ENCODE measurements around the gene PUS7. TPM values are rescaled to one million over a fixed set of nuclear protein-coding genes. Genes with fewer than 3 reads are reported as not detected.
A peak's percentile ranks its signal among the peaks of the same experiment; 100 is the strongest.

The PUS7 gene
- total RNA-seq, 1 experiment from 2014 or later = 30.7 TPM

- Histone ChIP-seq H3K4me3 (ENCODE audit: low read depth in 2 of 2, low read length in 2 of 2) (no peak overlapping the region), H3K27me3 (ENCODE audit: control insufficient read depth, insufficient read depth, low read length) (no peaks in the 10 kb centered on the region), H3K4me1 (ENCODE audit: control insufficient read depth, insufficient read depth, low read length) (no peaks in the 10 kb centered on the region), H3K36me3 (ENCODE audit: control insufficient read depth, insufficient read depth, low read length) (no peaks in the 10 kb centered on the region; the same call in 1 of the 2 replicates), H3K27ac (ENCODE audit: low read length) (no peak overlapping the region), H3K9me3 (ENCODE audit: control insufficient read depth, insufficient read depth, low read depth, low read length) (no peaks in the 10 kb centered on the region)
- POLR2A ChIA-PET = no interaction called here
- no peak for ATAC-seq
- TF ChIP-seq SIN3A (IDR thresholded peaks at IDR 0.05; ENCODE audit: borderline replicate concordance, insufficient read depth, low read depth, low read length) = no peak
- intact Hi-C loops (cut with micrococcal nuclease; ENCODE audit: unreplicated experiment) (no loop called here), in situ Hi-C loops (cut with HindIII; ENCODE audit: low pct_unique_long_range_greater_than_20kb, low sequenced_read_pairs) (no loop called here)
- no peak for DNase-seq (ENCODE audit: low read depth, low spot score)
- BruUV-seq (replicated peaks) = TSS peak; percentile 48
- CTCF ChIA-PET = interaction anchor here (0.6 kb wide), 1 partner anchor 36 kb away, joined by 4 read pairs; no protein-coding TSS in a partner anchor
Observed at GRCh38 chr7:105470090-105470489, 52.0 kb downstream of the PUS7 start.

GRCh38 chr7:105462765-105463420 is 59.2 kb downstream of the PUS7 start:
- Histone ChIP-seq H3K27ac (ENCODE audit: low read length) (no peak overlapping the region), H3K4me3 (ENCODE audit: low read depth in 2 of 2, low read length in 2 of 2) (no peak overlapping the region), H3K9me3 (ENCODE audit: control insufficient read depth, insufficient read depth, low read depth, low read length) (no peaks in the 10 kb centered on the region), H3K4me1 (ENCODE audit: control insufficient read depth, insufficient read depth, low read length) (no peaks in the 10 kb centered on the region), H3K27me3 (ENCODE audit: control insufficient read depth, insufficient read depth, low read length) (no peaks in the 10 kb centered on the region), H3K36me3 (ENCODE audit: control insufficient read depth, insufficient read depth, low read length) (peaks cover 15% of the 10 kb centered on the region)
- DNase-seq (ENCODE audit: low read depth, low spot score) = no peak
- no peak for ATAC-seq
- TSS peak; percentile 73 for BruUV-seq (replicated peaks)
- ChIA-PET POLR2A (interaction anchor here (0.6 kb wide), 1 partner anchor 155 kb away, joined by 3 read pairs; no protein-coding TSS in a partner anchor), CTCF (no interaction called here)
- TF ChIP-seq REST (IDR thresholded peaks at IDR 0.05; ENCODE audit: insufficient read depth in 1 of 2, low read depth in 2 of 2, low read length in 1 of 2) (no peak), SIN3A (IDR thresholded peaks at IDR 0.05; ENCODE audit: borderline replicate concordance, insufficient read depth, low read depth, low read length) (no peak), TCF7L2 (IDR thresholded peaks at IDR 0.05; ENCODE audit: low read depth, low read length) (no peak), POLR2AphosphoS5 (IDR thresholded peaks at IDR 0.05; ENCODE audit: low read depth, low read length) (no peak)
- TF ChIP-seq, protein P1, sequence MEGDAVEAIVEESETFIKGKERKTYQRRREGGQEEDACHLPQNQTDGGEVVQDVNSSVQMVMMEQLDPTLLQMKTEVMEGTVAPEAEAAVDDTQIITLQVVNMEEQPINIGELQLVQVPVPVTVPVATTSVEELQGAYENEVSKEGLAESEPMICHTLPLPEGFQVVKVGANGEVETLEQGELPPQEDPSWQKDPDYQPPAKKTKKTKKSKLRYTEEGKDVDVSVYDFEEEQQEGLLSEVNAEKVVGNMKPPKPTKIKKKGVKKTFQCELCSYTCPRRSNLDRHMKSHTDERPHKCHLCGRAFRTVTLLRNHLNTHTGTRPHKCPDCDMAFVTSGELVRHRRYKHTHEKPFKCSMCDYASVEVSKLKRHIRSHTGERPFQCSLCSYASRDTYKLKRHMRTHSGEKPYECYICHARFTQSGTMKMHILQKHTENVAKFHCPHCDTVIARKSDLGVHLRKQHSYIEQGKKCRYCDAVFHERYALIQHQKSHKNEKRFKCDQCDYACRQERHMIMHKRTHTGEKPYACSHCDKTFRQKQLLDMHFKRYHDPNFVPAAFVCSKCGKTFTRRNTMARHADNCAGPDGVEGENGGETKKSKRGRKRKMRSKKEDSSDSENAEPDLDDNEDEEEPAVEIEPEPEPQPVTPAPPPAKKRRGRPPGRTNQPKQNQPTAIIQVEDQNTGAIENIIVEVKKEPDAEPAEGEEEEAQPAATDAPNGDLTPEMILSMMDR (IDR thresholded peaks at IDR 0.05) = no peak
- intact Hi-C loops (cut with micrococcal nuclease; ENCODE audit: unreplicated experiment) = no loop called here
- in situ Hi-C loops (cut with HindIII; ENCODE audit: low pct_unique_long_range_greater_than_20kb, low sequenced_read_pairs) = no loop called here

GRCh38 chr7:105461518-105461917 is 60.6 kb downstream of the PUS7 start:
- POLR2A ChIA-PET = interaction anchor here (0.6 kb wide), 1 partner anchor 20 kb away, joined by 10 read pairs; no protein-coding TSS in a partner anchor
- no peaks in the 10 kb centered on the region for H3K4me1 ChIP-seq (ENCODE audit: control insufficient read depth, insufficient read depth, low read length)
- H3K4me3 ChIP-seq (ENCODE audit: low read depth in 2 of 2, low read length in 2 of 2) = no peak overlapping the region
- TF ChIP-seq POLR2AphosphoS5 (IDR thresholded peaks at IDR 0.05; ENCODE audit: low read depth, low read length) (no peak), REST (IDR thresholded peaks at IDR 0.05; ENCODE audit: insufficient read depth in 1 of 2, low read depth in 2 of 2, low read length in 1 of 2) (no peak), SIN3A (IDR thresholded peaks at IDR 0.05; ENCODE audit: borderline replicate concordance, insufficient read depth, low read depth, low read length) (no peak), TCF7L2 (IDR thresholded peaks at IDR 0.05; ENCODE audit: low read depth, low read length) (no peak)
- TF ChIP-seq, protein P1 (IDR thresholded peaks at IDR 0.05) = no peak
- in situ Hi-C loops (cut with HindIII; ENCODE audit: low pct_unique_long_range_greater_than_20kb, low sequenced_read_pairs) = no loop called here
- BruUV-seq (replicated peaks) = no TSS peak
- H3K9me3 ChIP-seq (ENCODE audit: control insufficient read depth, insufficient read depth, low read depth, low read length) = no peaks in the 10 kb centered on the region
- CTCF ChIA-PET = no interaction called here
- H3K27me3 ChIP-seq (ENCODE audit: control insufficient read depth, insufficient read depth, low read length) = no peaks in the 10 kb centered on the region
- H3K36me3 ChIP-seq (ENCODE audit: control insufficient read depth, insufficient read depth, low read length) = peaks cover 22% of the 10 kb centered on the region
- no peak overlapping the region for H3K27ac ChIP-seq (ENCODE audit: low read length)
- intact Hi-C loops (cut with micrococcal nuclease; ENCODE audit: unreplicated experiment) = no loop called here
- ATAC-seq (no peak), DNase-seq (ENCODE audit: low read depth, low spot score) (no peak)
